Endothelial cell of umbilical vein (primary cell): ENCODE measurements around the gene ARHGEF6. TPM values are rescaled to one million over a fixed set of nuclear protein-coding genes. Genes with fewer than 3 reads are reported as not detected.

Experiments
- BruUV-seq: library from RNA; stranded (reverse); fragments of 400-500 nt; replicated peaks from 2 replicates; lab custom pipeline; 2021; lab: Mats Ljungman, UMichigan
- CTCF ChIA-PET: fragments of 300-600, 350-600 bp; sonication (Branson Sonifier 250); formaldehyde crosslinking; loops from one replicate; lab custom pipeline; 2021; ENCODE audit warnings: antibody characterized with exemption, inconsistent platforms; lab: Charles Lee
- POLR2A ChIA-PET: fragments of 300-600, 350-600 bp; sonication (Branson Sonifier 250); formaldehyde crosslinking; loops from one replicate; lab custom pipeline; 2021; ENCODE audit warnings: antibody characterized with exemption, inconsistent platforms; lab: Charles Lee
- DNase-seq: peaks from one replicate; pipeline ENCODE4 v3.0.0-alpha.2; 2011; ENCODE audit warnings: low read depth, low spot score
- FAIRE-seq: peaks from 2 replicates; lab custom pipeline; 2011; peaks lifted over from hg19 to GRCh38; lab: Jason Lieb, UNC
- H2AFZ ChIP-seq: 2 replicates; pipeline ENCODE4 v1.6.0; 2012; ENCODE audit warnings: low read depth, low read length, control low read depth, inconsistent platforms
- H3K27ac ChIP-seq: 2 replicates; pipeline ENCODE4 v1.5.1; 2011; ENCODE audit warnings: low read depth, mild to moderate bottlenecking, control low read depth, low read length, moderate library complexity; ENCODE audit not compliant: insufficient read depth
- H3K27me3 ChIP-seq, 2 experiments: 2 replicates each; pipeline versions ENCODE4 v1.6.0 to v1.6.1; 2011; ENCODE audit warnings: low read length in 2 of 2, mixed read lengths in 1 of 2; ENCODE audit not compliant: control insufficient read depth in 2 of 2, insufficient read depth in 2 of 2
- H3K36me3 ChIP-seq, 2 experiments: 2 replicates in 1 of 2; 3 replicates in 1 of 2; pipeline ENCODE4 v1.5.1; 2011; ENCODE audit warnings: low read length in 2 of 2, mild to moderate bottlenecking in 1 of 2, moderate library complexity in 1 of 2; ENCODE audit not compliant: control insufficient read depth in 2 of 2, insufficient read depth in 2 of 2; ENCODE audit errors: extremely low read depth in 1 of 2
- H3K4me1 ChIP-seq: 3 replicates; pipeline ENCODE4 v1.5.1; 2011; ENCODE audit warnings: mild to moderate bottlenecking, low read length; ENCODE audit not compliant: control insufficient read depth, insufficient read depth; ENCODE audit errors: extremely low read depth
- H3K4me2 ChIP-seq: 2 replicates; pipeline ENCODE4 v1.6.1; 2011; ENCODE audit warnings: low read length, control low read depth, mixed read lengths; ENCODE audit not compliant: insufficient read depth
- H3K4me3 ChIP-seq, 3 experiments: fragments of 200-600 bp in 1 of 3; sonication (generic), shearing (Covaris generic) in 1 of 3; replicated peaks in 1 of 3; 2 replicates each; pipeline ENCODE4 v1.5.1; 2011 to 2016; ENCODE audit warnings: control low read depth in 3 of 3, low read length in 3 of 3, mild to moderate bottlenecking in 2 of 3, inconsistent platforms in 1 of 3, low read depth in 1 of 3, moderate library complexity in 1 of 3; ENCODE audit not compliant: insufficient read depth in 1 of 3
- H3K79me2 ChIP-seq: 2 replicates; pipeline ENCODE4 v1.6.0; 2012; ENCODE audit warnings: low read length, inconsistent platforms; ENCODE audit not compliant: control insufficient read depth, insufficient read depth
- H3K9ac ChIP-seq: replicated peaks from 2 replicates; pipeline ENCODE3; 2011; ENCODE audit warnings: low read length, control low read depth; ENCODE audit not compliant: insufficient read depth; ENCODE audit errors: extremely low read depth
- H3K9me1 ChIP-seq: replicated peaks from 3 replicates; pipeline ENCODE4 v1.6.0; 2011; ENCODE audit warnings: mild to moderate bottlenecking, low read length; ENCODE audit not compliant: control insufficient read depth, insufficient read depth; ENCODE audit errors: extremely low read depth
- H3K9me3 ChIP-seq: replicated peaks from 2 replicates; pipeline ENCODE4 v1.5.1; 2012; ENCODE audit warnings: low read length, inconsistent platforms; ENCODE audit not compliant: control insufficient read depth, insufficient read depth
- H4K20me1 ChIP-seq: replicated peaks from 2 replicates; pipeline ENCODE3; 2011; ENCODE audit warnings: mild to moderate bottlenecking, low read length; ENCODE audit not compliant: control insufficient read depth, insufficient read depth; ENCODE audit errors: extremely low read depth
- CTCF ChIP-seq, 2 donors: IDR thresholded peaks; 1 replicate in 1 of 2; 2 replicates in 1 of 2; pipeline ENCODE4 v1.5.1; 2011; ENCODE audit warnings: low read length in 2 of 2, mild to moderate bottlenecking in 2 of 2, moderate library complexity in 2 of 2, control low read depth in 1 of 2, inconsistent platforms in 1 of 2, low read depth in 1 of 2; ENCODE audit not compliant: insufficient read depth in 1 of 2; ENCODE audit errors: extremely low read depth in 1 of 2
- EZH2 ChIP-seq: IDR thresholded peaks from 2 replicates; pipeline ENCODE4 v1.6.1; 2012; ENCODE audit warnings: borderline replicate concordance, low read depth, mild to moderate bottlenecking, moderate library complexity, low read length, inconsistent platforms; ENCODE audit not compliant: severe bottlenecking
- FOS ChIP-seq: IDR thresholded peaks from 2 replicates; pipeline ENCODE4 v1.6.1; 2011; ENCODE audit warnings: mild to moderate bottlenecking, low read length, moderate library complexity, borderline replicate concordance; ENCODE audit not compliant: insufficient read depth
- GATA2 ChIP-seq: IDR thresholded peaks from 2 replicates; pipeline ENCODE4 v1.7.0; 2011; ENCODE audit warnings: low read depth, mild to moderate bottlenecking, moderate library complexity, mixed read lengths, low read length; ENCODE audit not compliant: insufficient read length, insufficient read depth
- JUN ChIP-seq: IDR thresholded peaks from 2 replicates; pipeline ENCODE4 v1.6.1; 2011; ENCODE audit warnings: borderline replicate concordance, low read depth; ENCODE audit not compliant: insufficient read length, insufficient read depth
- MAX ChIP-seq: IDR thresholded peaks from 2 replicates; pipeline ENCODE4 v1.6.1; 2011; ENCODE audit not compliant: insufficient read depth, insufficient read length
- MYC ChIP-seq: IDR thresholded peaks from one replicate; pipeline ENCODE4 v1.6.1; 2011; ENCODE audit warnings: mild to moderate bottlenecking, low read depth, low read length
- POLR2A ChIP-seq: IDR thresholded peaks from 2 replicates; pipeline ENCODE4 v1.6.1; 2012; ENCODE audit warnings: low read depth, mild to moderate bottlenecking, control low read depth, low read length
- POLR2AphosphoS5 ChIP-seq: IDR thresholded peaks from 2 replicates; pipeline ENCODE4 v1.6.1; 2012; ENCODE audit warnings: low read depth, mild to moderate bottlenecking, control low read depth, low read length, moderate library complexity; ENCODE audit not compliant: insufficient read depth
- dilution Hi-C: fragments of 300-500 bp; cut with MboI; formaldehyde crosslinking; loops from one replicate; pipeline ENCODE4 v1.15.0; 2019; ENCODE audit warnings: low sequenced_read_pairs; ENCODE audit not compliant: extremely low pct_ligation_motif_present
- intact Hi-C: fragments of 100-400 bp; cut with micrococcal nuclease; formaldehyde crosslinking; loops from one replicate; pipeline ENCODE4 v1.10.0; 2022
- polyA plus RNA-seq, 4 experiments: library from polyadenylated mRNA; depleted of rRNA in 3 of 4; stranded (reverse) in 3 of 4; unstranded in 1 of 4; fragments of >200 nt; gene quantifications; 2 replicates each; pipeline versions ENCODE4 v1.2.1 to v1.2.3, GENCODE V29; 2011 to 2012; ENCODE audit warnings: missing spikeins in 1 of 4
- total RNA-seq: library from RNA; stranded (reverse); gene quantifications from 2 replicates; pipeline ENCODE4 v1.2.3, GENCODE V29; 2021

ARHGEF6 gene
- total and polyA plus RNA-seq, 2 donors (not counting 3 experiments of a cell fraction or from before 2014, with no cell fraction given) = 4.9 to 6.4 TPM

GRCh38 chrX:136783159-136783558, 2.4 kb upstream of the ARHGEF6 start:
- CTCF ChIA-PET = no interaction called here
- no peak overlapping the region for H3K9ac ChIP-seq
- H3K9me3 ChIP-seq = no peaks in the 10 kb centered on the region
- POLR2A ChIA-PET = no interaction called here
- no peaks in the 10 kb centered on the region for H3K4me1 ChIP-seq
- no peaks in the 10 kb centered on the region for H3K9me1 ChIP-seq
- H4K20me1 ChIP-seq = no peaks in the 10 kb centered on the region
- DNase-seq (no peak), FAIRE-seq (no peak)
- no peak for TF ChIP-seq FOS
- no peak for TF ChIP-seq CTCF (IDR thresholded peaks at IDR 0.05; ENCODE audit: extremely low read depth in 1 of 2, insufficient read depth in 1 of 2, low read depth in 1 of 2, low read length in 2 of 2)
- TF ChIP-seq JUN = no peak
- TF ChIP-seq EZH2 = no peak
- TF ChIP-seq POLR2A = no peak
- no peak for TF ChIP-seq MAX
- no peak for TF ChIP-seq MYC
- TF ChIP-seq GATA2 = no peak
- TF ChIP-seq POLR2AphosphoS5 = no peak
- dilution Hi-C loops = no loop called here
- no peak overlapping the region for H3K27ac ChIP-seq
- H3K79me2 ChIP-seq = no peaks in the 10 kb centered on the region
- peaks cover 0 to 2% of the 10 kb centered on the region in 2 experiments for H3K27me3 ChIP-seq
- H3K36me3 ChIP-seq = no peaks in the 10 kb centered on the region
- H3K4me2 ChIP-seq = no peak overlapping the region
- no TSS peak for BruUV-seq
- H3K4me3 ChIP-seq = no peak overlapping the region
- intact Hi-C loops = no loop called here
- H2AFZ ChIP-seq = no peak overlapping the region
